ENCODE results near the gene LRRC27. TPM values are rescaled to one million over a fixed set of nuclear protein-coding genes. Genes with fewer than 3 reads are reported as not detected.

LRRC27 gene
- total and polyA plus RNA-seq, 2 donors (not counting 1 experiment from before 2014, with no cell fraction given), result 4.1 to 11.7 TPM

DNA sequence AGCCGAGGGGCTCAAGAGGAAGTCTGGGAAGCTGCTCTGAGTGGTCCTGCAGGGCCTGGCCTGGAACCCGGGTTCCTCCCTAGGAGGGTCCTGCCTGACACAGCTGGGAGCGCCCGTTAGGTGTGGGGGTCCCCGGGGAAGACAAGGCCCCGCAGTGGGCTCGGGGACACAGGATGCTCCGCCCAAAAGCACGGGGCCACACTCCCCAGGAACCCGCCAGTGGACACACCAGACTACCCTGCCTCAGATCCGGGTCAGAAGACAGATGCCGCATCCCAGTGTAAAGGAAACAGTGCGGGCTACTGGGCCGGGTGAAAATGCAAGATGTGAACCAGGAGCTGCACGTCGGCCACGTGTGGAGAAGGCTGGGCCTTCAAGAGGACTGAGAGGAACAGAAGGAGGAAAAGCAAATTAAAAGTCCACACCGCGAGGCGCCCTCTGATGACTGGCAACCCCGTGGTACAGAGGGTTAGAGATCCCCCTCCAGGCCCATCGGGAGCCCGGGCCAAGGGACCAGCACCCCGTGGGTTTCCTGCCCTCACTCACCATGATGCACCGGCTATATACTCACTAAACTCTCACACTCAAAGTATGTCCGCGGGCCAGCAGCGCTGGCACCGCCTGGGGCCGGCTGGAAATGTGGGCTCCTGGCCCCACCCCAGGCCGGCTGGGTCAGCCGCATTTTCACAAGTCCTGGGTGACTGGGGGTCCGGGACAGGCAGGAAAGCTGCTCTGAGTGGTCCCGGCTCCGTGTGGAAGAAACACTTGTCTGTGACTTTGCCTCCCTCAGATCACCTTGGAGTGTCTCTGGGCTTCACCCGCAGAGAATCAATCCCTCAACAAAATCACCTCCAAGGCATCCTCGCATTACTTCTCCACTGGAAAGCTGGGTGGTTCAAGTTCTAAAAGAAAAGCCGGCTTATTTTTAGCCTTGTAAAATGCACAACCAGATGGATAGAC, 30.3 kb upstream of the LRRC27 start:
- Histone ChIP-seq H3K27me3 (ENCODE audit: control insufficient read depth, insufficient read depth, low read length) (no peaks in the 10 kb centered on the region), H4K20me1 (ENCODE audit: control insufficient read depth, extremely low read depth, insufficient read depth, low read length) (no peaks in the 10 kb centered on the region), H3K4me3 (replicated peaks in 1 of 4; ENCODE audit: control extremely low read depth in 1 of 4, insufficient read depth in 1 of 4, low read depth in 3 of 4, low read length in 4 of 4) (no peak overlapping the region), H3K79me2 (ENCODE audit: control insufficient read depth, insufficient read depth, low read length) (no peaks in the 10 kb centered on the region), H3K27ac (ENCODE audit: insufficient read depth, low read length) (no peak overlapping the region), H3K9me3 (ENCODE audit: control insufficient read depth, insufficient read depth, low read depth, low read length) (no peaks in the 10 kb centered on the region), H3K4me2 (ENCODE audit: extremely low read depth, insufficient read depth, low read length) (no peak overlapping the region), H3K4me1 (ENCODE audit: control insufficient read depth, extremely low read depth, insufficient read depth, low read length) (no peaks in the 10 kb centered on the region), H3K36me3 (ENCODE audit: control insufficient read depth, insufficient read depth, low read length) (no peaks in the 10 kb centered on the region), H3K9ac (ENCODE audit: insufficient read depth, low read length) (no peak overlapping the region), H2AFZ (ENCODE audit: low read length) (no peak overlapping the region)
- TF ChIP-seq, protein P1, sequence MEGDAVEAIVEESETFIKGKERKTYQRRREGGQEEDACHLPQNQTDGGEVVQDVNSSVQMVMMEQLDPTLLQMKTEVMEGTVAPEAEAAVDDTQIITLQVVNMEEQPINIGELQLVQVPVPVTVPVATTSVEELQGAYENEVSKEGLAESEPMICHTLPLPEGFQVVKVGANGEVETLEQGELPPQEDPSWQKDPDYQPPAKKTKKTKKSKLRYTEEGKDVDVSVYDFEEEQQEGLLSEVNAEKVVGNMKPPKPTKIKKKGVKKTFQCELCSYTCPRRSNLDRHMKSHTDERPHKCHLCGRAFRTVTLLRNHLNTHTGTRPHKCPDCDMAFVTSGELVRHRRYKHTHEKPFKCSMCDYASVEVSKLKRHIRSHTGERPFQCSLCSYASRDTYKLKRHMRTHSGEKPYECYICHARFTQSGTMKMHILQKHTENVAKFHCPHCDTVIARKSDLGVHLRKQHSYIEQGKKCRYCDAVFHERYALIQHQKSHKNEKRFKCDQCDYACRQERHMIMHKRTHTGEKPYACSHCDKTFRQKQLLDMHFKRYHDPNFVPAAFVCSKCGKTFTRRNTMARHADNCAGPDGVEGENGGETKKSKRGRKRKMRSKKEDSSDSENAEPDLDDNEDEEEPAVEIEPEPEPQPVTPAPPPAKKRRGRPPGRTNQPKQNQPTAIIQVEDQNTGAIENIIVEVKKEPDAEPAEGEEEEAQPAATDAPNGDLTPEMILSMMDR (conservative IDR thresholded peaks at IDR 0.05 in 1 of 2, IDR thresholded peaks at IDR 0.05 in 1 of 2; ENCODE audit: low read depth in 1 of 2, low read length in 2 of 2), result no peak
- no peak for TF ChIP-seq EZH2 (IDR thresholded peaks at IDR 0.05; ENCODE audit: low read length, missing control alignments)
- DNase-seq (ENCODE audit: low read depth in 2 of 2), result no peak

- no peak for TF ChIP-seq EZH2 (IDR thresholded peaks at IDR 0.05; ENCODE audit: low read length, missing control alignments)
- TF ChIP-seq, protein P1 (conservative IDR thresholded peaks at IDR 0.05 in 1 of 2, IDR thresholded peaks at IDR 0.05 in 1 of 2; ENCODE audit: low read depth in 1 of 2, low read length in 2 of 2), result no peak
- Histone ChIP-seq H3K4me2 (ENCODE audit: extremely low read depth, insufficient read depth, low read length) (no peak overlapping the region), H3K36me3 (ENCODE audit: control insufficient read depth, insufficient read depth, low read length) (no peaks in the 10 kb centered on the region), H3K27me3 (ENCODE audit: control insufficient read depth, insufficient read depth, low read length) (no peaks in the 10 kb centered on the region), H4K20me1 (ENCODE audit: control insufficient read depth, extremely low read depth, insufficient read depth, low read length) (no peaks in the 10 kb centered on the region), H3K4me1 (ENCODE audit: control insufficient read depth, extremely low read depth, insufficient read depth, low read length) (no peaks in the 10 kb centered on the region), H2AFZ (ENCODE audit: low read length) (no peak overlapping the region), H3K9ac (ENCODE audit: insufficient read depth, low read length) (no peak overlapping the region), H3K27ac (ENCODE audit: insufficient read depth, low read length) (no peak overlapping the region), H3K9me3 (ENCODE audit: control insufficient read depth, insufficient read depth, low read depth, low read length) (no peaks in the 10 kb centered on the region), H3K79me2 (ENCODE audit: control insufficient read depth, insufficient read depth, low read length) (no peaks in the 10 kb centered on the region), H3K4me3 (replicated peaks in 1 of 4; ENCODE audit: control extremely low read depth in 1 of 4, insufficient read depth in 1 of 4, low read depth in 3 of 4, low read length in 4 of 4) (no peak overlapping the region)
- DNase-seq (ENCODE audit: low read depth in 2 of 2), result no peak
Measured at GRCh38 chr10:132302421-132303310, 29.3 kb upstream of the LRRC27 start.
